GM15510 (cell line): Measurements from ENCODE around the gene ARHGAP31.

Experiments used
- POLR2A ChIP-seq: IDR thresholded peaks from 3 replicates; pipeline ENCODE4 v1.6.1; 2011; ENCODE audit warnings: borderline replicate concordance; ENCODE audit not compliant: insufficient read length; ENCODE audit errors: extremely low read depth

ARHGAP31 gene

GRCh38 chr3:119378259-119378803, 84.1 kb downstream of the ARHGAP31 start:
- no peak for TF ChIP-seq POLR2A

- TF ChIP-seq POLR2A, result no peak
Measured at GRCh38 chr3:119380697-119381096, 86.5 kb downstream of the ARHGAP31 start.

GRCh38 chr3:119382134-119382533, 88.0 kb downstream of the ARHGAP31 start:
- no peak for TF ChIP-seq POLR2A

GRCh38 chr3:119388577-119388976, 94.4 kb downstream of the ARHGAP31 start:
- no peak for TF ChIP-seq POLR2A

- no peak for TF ChIP-seq POLR2A
Measured at GRCh38 chr3:119395923-119396358, 101.8 kb downstream of the ARHGAP31 start.

- TF ChIP-seq POLR2A, result no peak
Measured at GRCh38 chr3:119396870-119397269, 102.7 kb downstream of the ARHGAP31 start.

GRCh38 chr3:119400466-119400865, 106.3 kb downstream of the ARHGAP31 start:
- no peak for TF ChIP-seq POLR2A

GRCh38 chr3:119401069-119401468, 106.9 kb downstream of the ARHGAP31 start:
- TF ChIP-seq POLR2A, result no peak

- TF ChIP-seq POLR2A, result no peak
Measured at GRCh38 chr3:119401503-119402440, 107.6 kb downstream of the ARHGAP31 start.

- TF ChIP-seq POLR2A, result no peak
Measured at GRCh38 chr3:119402791-119403190, 108.6 kb downstream of the ARHGAP31 start.

GRCh38 chr3:119403201-119403600, 109.0 kb downstream of the ARHGAP31 start:
- no peak for TF ChIP-seq POLR2A

- TF ChIP-seq POLR2A, result no peak
Measured at GRCh38 chr3:119405315-119405714, 111.1 kb downstream of the ARHGAP31 start.

GRCh38 chr3:119408243-119408950, 114.2 kb downstream of the ARHGAP31 start:
- no peak for TF ChIP-seq POLR2A

GRCh38 chr3:119409844-119410243, 115.7 kb downstream of the ARHGAP31 start:
- TF ChIP-seq POLR2A, result no peak

- no peak for TF ChIP-seq POLR2A
Measured at GRCh38 chr3:119413603-119414280, 119.6 kb downstream of the ARHGAP31 start.
